ENCODE data around the gene ASPDH. TPM values are rescaled to one million over a fixed set of nuclear protein-coding genes. Genes with fewer than 3 reads are reported as not detected.
A peak's percentile ranks its signal among the peaks of the same experiment; 100 is the strongest.

The ASPDH gene
- total RNA-seq, 1 experiment from 2014 or later = not detected

GRCh38 chr19:50497022-50497405 lies 16.7 kb downstream of the ASPDH start:
- no peaks in the 10 kb centered on the region for H3K9me3 ChIP-seq
- no peaks in the 10 kb centered on the region for H3K27me3 ChIP-seq (replicated peaks; ENCODE audit: control insufficient read depth, insufficient read depth, low read length)
- no peak overlapping the region for H3K4me3 Mint-ChIP-seq (ENCODE audit: unreplicated experiment)
- no peaks in the 10 kb centered on the region for H3K36me3 ChIP-seq (ENCODE audit: control insufficient read depth, insufficient read depth, low read length)
- intact Hi-C loops (cut with micrococcal nuclease; ENCODE audit: unreplicated experiment) = no loop called here
- CTCF ChIA-PET = no interaction called here
- H3K27me3 Mint-ChIP-seq (ENCODE audit: insufficient read depth, unreplicated experiment) = peaks cover 14% of the 10 kb centered on the region
- no peak for DNase-seq
- no peak overlapping the region for H3K4me3 ChIP-seq (ENCODE audit: low read depth, low read length)
- TF ChIP-seq CTCF (IDR thresholded peaks at IDR 0.05; ENCODE audit: insufficient read depth in 1 of 2, low read depth in 1 of 2, low read length in 1 of 2, severe bottlenecking in 1 of 2, unreplicated experiment in 1 of 2) = no peak
- no peaks in the 10 kb centered on the region for H3K36me3 Mint-ChIP-seq (ENCODE audit: insufficient read depth, unreplicated experiment)
- no TSS peak for BruUV-seq (replicated peaks)
- H3K4me1 ChIP-seq = peaks cover 19% of the 10 kb centered on the region
- no peak overlapping the region for H3K27ac Mint-ChIP-seq (ENCODE audit: unreplicated experiment)
- peaks cover 14% of the 10 kb centered on the region for H3K4me1 Mint-ChIP-seq (ENCODE audit: low read depth, unreplicated experiment)
- no peaks in the 10 kb centered on the region for H3K9me3 Mint-ChIP-seq (ENCODE audit: unreplicated experiment)
- POLR2A ChIA-PET = no interaction called here

GRCh38 chr19:50496189-50497021 lies 17.3 kb downstream of the ASPDH start:
- Mint-ChIP-seq H3K27me3 (ENCODE audit: insufficient read depth, unreplicated experiment) (peaks cover 19% of the 10 kb centered on the region), H3K4me1 (ENCODE audit: low read depth, unreplicated experiment) (peaks cover 15% of the 10 kb centered on the region), H3K27ac (ENCODE audit: unreplicated experiment) (no peak overlapping the region), H3K9me3 (ENCODE audit: unreplicated experiment) (no peaks in the 10 kb centered on the region), H3K36me3 (ENCODE audit: insufficient read depth, unreplicated experiment) (no peaks in the 10 kb centered on the region), H3K4me3 (ENCODE audit: unreplicated experiment) (no peak overlapping the region)
- BruUV-seq (replicated peaks) = no TSS peak
- DNase-seq = peak in 1 of 2 experiments; percentile 21
- Histone ChIP-seq H3K27me3 (replicated peaks; ENCODE audit: control insufficient read depth, insufficient read depth, low read length) (no peaks in the 10 kb centered on the region), H3K9me3 (no peaks in the 10 kb centered on the region), H3K4me1 (peaks cover 14% of the 10 kb centered on the region), H3K4me3 (ENCODE audit: low read depth, low read length) (no peak overlapping the region), H3K36me3 (ENCODE audit: control insufficient read depth, insufficient read depth, low read length) (no peaks in the 10 kb centered on the region)
- ChIA-PET CTCF (no interaction called here), POLR2A (no interaction called here)
- no peak for TF ChIP-seq CTCF (IDR thresholded peaks at IDR 0.05; ENCODE audit: insufficient read depth in 1 of 2, low read depth in 1 of 2, low read length in 1 of 2, severe bottlenecking in 1 of 2, unreplicated experiment in 1 of 2)
- intact Hi-C loops (cut with micrococcal nuclease; ENCODE audit: unreplicated experiment) = no loop called here

GRCh38 chr19:50495020-50495531 lies 18.6 kb downstream of the ASPDH start:
- ChIA-PET POLR2A (no interaction called here), CTCF (no interaction called here)
- TF ChIP-seq CTCF (IDR thresholded peaks at IDR 0.05; ENCODE audit: insufficient read depth in 1 of 2, low read depth in 1 of 2, low read length in 1 of 2, severe bottlenecking in 1 of 2, unreplicated experiment in 1 of 2) = no peak
- DNase-seq = no peak
- Mint-ChIP-seq H3K27ac (ENCODE audit: unreplicated experiment) (no peak overlapping the region), H3K4me3 (ENCODE audit: unreplicated experiment) (no peak overlapping the region), H3K4me1 (ENCODE audit: low read depth, unreplicated experiment) (peaks cover 10% of the 10 kb centered on the region), H3K9me3 (ENCODE audit: unreplicated experiment) (no peaks in the 10 kb centered on the region), H3K36me3 (ENCODE audit: insufficient read depth, unreplicated experiment) (no peaks in the 10 kb centered on the region), H3K27me3 (ENCODE audit: insufficient read depth, unreplicated experiment) (peaks cover 24% of the 10 kb centered on the region)
- Histone ChIP-seq H3K4me3 (ENCODE audit: low read depth, low read length) (no peak overlapping the region), H3K9me3 (no peaks in the 10 kb centered on the region), H3K4me1 (peaks cover under 1% of the 10 kb centered on the region), H3K36me3 (ENCODE audit: control insufficient read depth, insufficient read depth, low read length) (no peaks in the 10 kb centered on the region), H3K27me3 (replicated peaks; ENCODE audit: control insufficient read depth, insufficient read depth, low read length) (no peaks in the 10 kb centered on the region)
- BruUV-seq (replicated peaks) = no TSS peak
- intact Hi-C loops (cut with micrococcal nuclease; ENCODE audit: unreplicated experiment) = no loop called here
